Nephron (organoid): ENCODE results near the gene SMARCA1.
"Not testable (repeated sequence)": the region's sequence is repeated elsewhere in the genome, so short reads cannot be mapped to it uniquely, and the experiment has no call there.

Source experiments
- H3K27ac Mint-ChIP-seq, 3 experiments: 2 replicates each; pipeline ENCODE4 v1.8.0; 2020; ENCODE audit warnings: mixed read lengths in 3 of 3, mild to moderate bottlenecking in 2 of 3, moderate library complexity in 1 of 3
- H3K27me3 Mint-ChIP-seq: 2 replicates; pipeline ENCODE4 v1.8.0; 2021; ENCODE audit warnings: low read depth, mild to moderate bottlenecking, moderate library complexity, mixed read lengths
- H3K36me3 Mint-ChIP-seq: 2 replicates; pipeline ENCODE4 v1.8.0; 2020; ENCODE audit warnings: low read depth, mixed read lengths
- H3K4me1 Mint-ChIP-seq: 2 replicates; pipeline ENCODE4 v1.8.0; 2020; ENCODE audit warnings: mixed read lengths
- H3K4me3 Mint-ChIP-seq, 3 experiments: 2 replicates each; pipeline ENCODE4 v1.8.0; 2020; ENCODE audit warnings: mild to moderate bottlenecking in 3 of 3, mixed read lengths in 3 of 3, moderate library complexity in 2 of 3
- H3K9me3 Mint-ChIP-seq: 2 replicates; pipeline ENCODE4 v1.8.0; 2020; ENCODE audit warnings: mixed read lengths
- CTCF ChIP-seq, 3 experiments: fragments of 200-600 bp; sonication (generic); IDR thresholded peaks; one replicate each; pipeline ENCODE4 v1.5.0; 2021; ENCODE audit warnings: antibody characterized with exemption in 3 of 3; ENCODE audit not compliant: unreplicated experiment in 3 of 3

The SMARCA1 gene

GRCh38 chrX:129523079-129523911 lies at the start of gene SMARCA1:
SMARCA1 (minus strand) TSS chrX:129523490; CDS start chrX:129523370, 120 bp downstream.
- Mint-ChIP-seq H3K4me1 (peaks cover 32% of the 10 kb centered on the region), H3K27me3 (no peaks in the 10 kb centered on the region), H3K4me3 (peak within 1 kb of the TSS; percentile 96 to 99 (median 98)), H3K36me3 (peaks cover 7% of the 10 kb centered on the region), H3K27ac (peak within 1 kb of the TSS; percentile 98 to 100 (median 99)), H3K9me3 (no peaks in the 10 kb centered on the region)
- TF ChIP-seq CTCF (IDR thresholded peaks at IDR 0.05; ENCODE audit: unreplicated experiment in 3 of 3): no peak

GRCh38 chrX:129572422-129572821 lies 49.1 kb upstream of the SMARCA1 start:
- Mint-ChIP-seq H3K4me1 (peaks cover 13% of the 10 kb centered on the region), H3K4me3 (no peak overlapping the region), H3K36me3 (peaks cover 85% of the 10 kb centered on the region), H3K9me3 (no peaks in the 10 kb centered on the region), H3K27ac (peak overlapping the region in 1 of 3 experiments; percentile 34), H3K27me3 (no peaks in the 10 kb centered on the region)
- TF ChIP-seq CTCF (IDR thresholded peaks at IDR 0.05; ENCODE audit: unreplicated experiment in 3 of 3): no peak

GRCh38 chrX:129568349-129568748 lies 45.1 kb upstream of the SMARCA1 start:
- no peak for TF ChIP-seq CTCF (IDR thresholded peaks at IDR 0.05; ENCODE audit: unreplicated experiment in 3 of 3)
- peaks cover 2% of the 10 kb centered on the region for H3K9me3 Mint-ChIP-seq
- H3K4me1 Mint-ChIP-seq: peaks cover 14% of the 10 kb centered on the region
- H3K27me3 Mint-ChIP-seq: no peaks in the 10 kb centered on the region
- H3K36me3 Mint-ChIP-seq: peaks cover 69% of the 10 kb centered on the region
- H3K4me3 Mint-ChIP-seq: no peak overlapping the region
- peak overlapping the region in 2 of 3 experiments; percentile 67 to 85 for H3K27ac Mint-ChIP-seq

- no peak for TF ChIP-seq CTCF (IDR thresholded peaks at IDR 0.05; ENCODE audit: unreplicated experiment in 3 of 3)
- Mint-ChIP-seq H3K4me3 (peak overlapping the region in 2 of 3 experiments; percentile 14 to 28), H3K36me3 (peaks cover 77% of the 10 kb centered on the region), H3K27me3 (no peaks in the 10 kb centered on the region), H3K4me1 (peaks cover 16% of the 10 kb centered on the region), H3K27ac (peak overlapping the region; percentile 82 to 89 (median 87)), H3K9me3 (peaks cover 5% of the 10 kb centered on the region)
Measured at GRCh38 chrX:129566073-129566472, 42.8 kb upstream of the SMARCA1 start.

GRCh38 chrX:129565046-129565650 lies 41.9 kb upstream of the SMARCA1 start:
- Mint-ChIP-seq H3K27me3 (no peaks in the 10 kb centered on the region), H3K36me3 (peaks cover 80% of the 10 kb centered on the region), H3K9me3 (peaks cover 5% of the 10 kb centered on the region), H3K4me1 (peaks cover 24% of the 10 kb centered on the region), H3K27ac (peak overlapping the region; percentile 82 to 89 (median 87)), H3K4me3 (peak overlapping the region in 1 of 3 experiments; percentile 7)
- no peak for TF ChIP-seq CTCF (IDR thresholded peaks at IDR 0.05; ENCODE audit: unreplicated experiment in 3 of 3)

GRCh38 chrX:129564345-129564744 lies 41.1 kb upstream of the SMARCA1 start:
- not testable (repeated sequence) for H3K4me3 Mint-ChIP-seq, H3K27ac Mint-ChIP-seq, H3K27me3 Mint-ChIP-seq, H3K9me3 Mint-ChIP-seq
- peaks cover 82% of the 10 kb centered on the region for H3K36me3 Mint-ChIP-seq
- peaks cover 30% of the 10 kb centered on the region for H3K4me1 Mint-ChIP-seq
